ENCODE results near the gene TCF3. TPM values are rescaled to one million over a fixed set of nuclear protein-coding genes. Genes with fewer than 3 reads are reported as not detected.
A peak's percentile ranks its signal among the peaks of the same experiment; 100 is the strongest.

TCF3 gene
- total and polyA plus RNA-seq, 2 experiments from 2014 or later = 76.7 to 125 TPM

DNA sequence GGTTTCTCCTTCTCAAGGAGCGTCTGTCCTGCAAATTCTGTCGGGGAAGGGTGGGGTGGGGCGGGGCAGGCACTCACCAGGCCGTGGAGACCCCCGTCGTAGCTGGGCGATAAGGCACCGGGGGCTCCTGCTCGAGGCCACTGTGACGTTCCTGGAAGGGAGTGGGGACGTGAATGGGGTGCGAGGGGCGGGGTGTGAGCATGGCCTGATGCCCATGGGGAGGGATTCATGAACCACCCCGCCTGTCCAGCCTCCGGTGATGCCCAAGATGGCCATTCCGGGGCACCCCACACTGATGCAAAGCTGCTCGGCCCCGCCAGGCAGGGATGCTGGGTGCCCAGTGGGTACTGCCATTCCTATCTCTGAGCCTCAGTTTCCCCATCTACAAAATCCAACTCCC is 32.7 kb downstream of the TCF3 start:
- no peak for DNase-seq (ENCODE audit: low spot score)
- Histone ChIP-seq H3K4me3 (no peak overlapping the region), H3K27ac (no peak overlapping the region), H3K9me3 (ENCODE audit: low read depth) (no peaks in the 10 kb centered on the region), H2AFZ (no peak overlapping the region), H3K79me2 (no peaks in the 10 kb centered on the region), H3K4me1 (ENCODE audit: insufficient read depth) (no peaks in the 10 kb centered on the region), H3K36me3 (replicated peaks; ENCODE audit: insufficient read depth, low read depth) (no peaks in the 10 kb centered on the region), H4K20me1 (ENCODE audit: insufficient read depth, poor library complexity, severe bottlenecking) (peaks cover 3% of the 10 kb centered on the region), H3K4me2 (no peak overlapping the region), H3K27me3 (no peaks in the 10 kb centered on the region), H3K9me2 (replicated peaks; ENCODE audit: insufficient read depth) (no peaks in the 10 kb centered on the region)
- TF ChIP-seq EZH2 (IDR thresholded peaks at IDR 0.05; ENCODE audit: borderline replicate concordance) (no peak), EZH2phosphoT487 (IDR thresholded peaks at IDR 0.05; ENCODE audit: low read depth, severe bottlenecking, unreplicated experiment) (no peak)
- TF ChIP-seq, protein P1, sequence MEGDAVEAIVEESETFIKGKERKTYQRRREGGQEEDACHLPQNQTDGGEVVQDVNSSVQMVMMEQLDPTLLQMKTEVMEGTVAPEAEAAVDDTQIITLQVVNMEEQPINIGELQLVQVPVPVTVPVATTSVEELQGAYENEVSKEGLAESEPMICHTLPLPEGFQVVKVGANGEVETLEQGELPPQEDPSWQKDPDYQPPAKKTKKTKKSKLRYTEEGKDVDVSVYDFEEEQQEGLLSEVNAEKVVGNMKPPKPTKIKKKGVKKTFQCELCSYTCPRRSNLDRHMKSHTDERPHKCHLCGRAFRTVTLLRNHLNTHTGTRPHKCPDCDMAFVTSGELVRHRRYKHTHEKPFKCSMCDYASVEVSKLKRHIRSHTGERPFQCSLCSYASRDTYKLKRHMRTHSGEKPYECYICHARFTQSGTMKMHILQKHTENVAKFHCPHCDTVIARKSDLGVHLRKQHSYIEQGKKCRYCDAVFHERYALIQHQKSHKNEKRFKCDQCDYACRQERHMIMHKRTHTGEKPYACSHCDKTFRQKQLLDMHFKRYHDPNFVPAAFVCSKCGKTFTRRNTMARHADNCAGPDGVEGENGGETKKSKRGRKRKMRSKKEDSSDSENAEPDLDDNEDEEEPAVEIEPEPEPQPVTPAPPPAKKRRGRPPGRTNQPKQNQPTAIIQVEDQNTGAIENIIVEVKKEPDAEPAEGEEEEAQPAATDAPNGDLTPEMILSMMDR (IDR thresholded peaks at IDR 0.05; ENCODE audit: poor library complexity) = no peak
- 95% methylated on average over 13 of the region's 18 CpGs for WGBS (ENCODE audit: low lambda C conversion rate, missing lambda C conversion rate)

DNA sequence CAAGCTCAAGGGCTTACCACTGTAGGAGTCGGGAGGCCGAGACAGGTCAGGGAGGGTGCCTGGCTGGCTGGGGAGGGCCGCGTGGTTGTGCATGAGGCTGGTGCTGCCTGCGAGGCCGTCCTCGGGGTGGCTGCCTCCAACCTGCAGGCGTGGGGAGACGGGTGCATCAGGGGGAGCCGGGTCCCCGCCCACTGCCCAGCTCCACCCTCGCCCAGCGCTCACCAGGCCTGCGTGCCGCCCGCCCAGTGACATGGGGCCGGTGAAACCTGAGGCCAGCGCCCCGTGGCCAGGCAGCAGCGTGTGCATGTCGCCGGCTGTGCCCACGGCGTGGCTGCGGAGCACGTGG is 33.3 kb downstream of the TCF3 start:
- no peak for TF ChIP-seq EZH2phosphoT487 (IDR thresholded peaks at IDR 0.05; ENCODE audit: low read depth, severe bottlenecking, unreplicated experiment)
- TF ChIP-seq, protein P1 (IDR thresholded peaks at IDR 0.05; ENCODE audit: poor library complexity) = no peak
- no peak for TF ChIP-seq EZH2 (IDR thresholded peaks at IDR 0.05; ENCODE audit: borderline replicate concordance)
- Histone ChIP-seq H3K27me3 (no peaks in the 10 kb centered on the region), H3K9me3 (ENCODE audit: low read depth) (no peaks in the 10 kb centered on the region), H4K20me1 (ENCODE audit: insufficient read depth, poor library complexity, severe bottlenecking) (peaks cover 3% of the 10 kb centered on the region), H3K79me2 (no peaks in the 10 kb centered on the region), H3K4me2 (no peak overlapping the region), H3K9me2 (replicated peaks; ENCODE audit: insufficient read depth) (no peaks in the 10 kb centered on the region), H3K4me1 (ENCODE audit: insufficient read depth) (no peaks in the 10 kb centered on the region), H3K27ac (no peak overlapping the region), H2AFZ (no peak overlapping the region), H3K36me3 (replicated peaks; ENCODE audit: insufficient read depth, low read depth) (no peaks in the 10 kb centered on the region), H3K4me3 (no peak overlapping the region)
- 96% methylated on average over 26 of the region's 26 CpGs for WGBS (ENCODE audit: low lambda C conversion rate, missing lambda C conversion rate)
- DNase-seq (ENCODE audit: low spot score) = no peak

- WGBS (ENCODE audit: low lambda C conversion rate, missing lambda C conversion rate) = 87% methylated on average over 20 of the region's 24 CpGs
- H3K79me2 ChIP-seq = no peaks in the 10 kb centered on the region
- TF ChIP-seq EZH2 (IDR thresholded peaks at IDR 0.05; ENCODE audit: borderline replicate concordance) = no peak
- TF ChIP-seq EZH2phosphoT487 (IDR thresholded peaks at IDR 0.05; ENCODE audit: low read depth, severe bottlenecking, unreplicated experiment) = no peak
- TF ChIP-seq, protein P1 (IDR thresholded peaks at IDR 0.05; ENCODE audit: poor library complexity) = peak; percentile 34
- H3K27ac ChIP-seq = no peak overlapping the region
- H3K36me3 ChIP-seq (replicated peaks; ENCODE audit: insufficient read depth, low read depth) = no peaks in the 10 kb centered on the region
- no peaks in the 10 kb centered on the region for H3K9me2 ChIP-seq (replicated peaks; ENCODE audit: insufficient read depth)
- no peaks in the 10 kb centered on the region for H3K27me3 ChIP-seq
- H2AFZ ChIP-seq = no peak overlapping the region
- H3K4me2 ChIP-seq = no peak overlapping the region
- DNase-seq (ENCODE audit: low spot score) = peak; percentile 47
- peaks cover 3% of the 10 kb centered on the region for H4K20me1 ChIP-seq (ENCODE audit: insufficient read depth, poor library complexity, severe bottlenecking)
- H3K9me3 ChIP-seq (ENCODE audit: low read depth) = no peaks in the 10 kb centered on the region
- no peak overlapping the region for H3K4me3 ChIP-seq
- no peaks in the 10 kb centered on the region for H3K4me1 ChIP-seq (ENCODE audit: insufficient read depth)
Observed at GRCh38 chr19:1618157-1619093, 34.0 kb downstream of the TCF3 start.

Data from hepatocyte (in vitro differentiated cells).